ENCODE measurements around the gene PHAF1.

The PHAF1 gene

DNA sequence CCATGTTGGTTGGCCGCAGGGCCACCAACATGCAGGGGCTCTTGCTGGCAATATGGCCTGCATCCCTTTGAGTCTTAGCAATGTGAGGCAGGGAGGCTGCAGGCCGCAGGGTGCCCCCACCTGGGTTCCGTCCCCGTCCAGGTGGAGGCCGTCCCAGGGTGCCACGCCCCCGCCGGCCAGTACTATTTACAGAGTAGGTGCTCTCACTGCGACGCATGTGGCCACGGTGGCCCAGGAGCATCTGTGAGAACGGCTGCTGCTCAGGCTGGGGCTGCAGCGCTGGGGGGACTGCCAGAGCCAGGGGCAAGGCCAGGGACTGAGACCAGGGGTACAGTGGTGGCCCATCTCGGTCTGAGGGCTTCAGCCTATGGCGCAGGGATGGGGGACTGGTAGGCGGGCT lies 70.4 kb downstream of the PHAF1 start:
- DNase-seq, result no peak

GRCh38 chr16:67181346-67181745 lies 71.6 kb downstream of the PHAF1 start:
- peak in 4 of 14 donors; percentile 19 to 66 (median 38) for DNase-seq

DNA sequence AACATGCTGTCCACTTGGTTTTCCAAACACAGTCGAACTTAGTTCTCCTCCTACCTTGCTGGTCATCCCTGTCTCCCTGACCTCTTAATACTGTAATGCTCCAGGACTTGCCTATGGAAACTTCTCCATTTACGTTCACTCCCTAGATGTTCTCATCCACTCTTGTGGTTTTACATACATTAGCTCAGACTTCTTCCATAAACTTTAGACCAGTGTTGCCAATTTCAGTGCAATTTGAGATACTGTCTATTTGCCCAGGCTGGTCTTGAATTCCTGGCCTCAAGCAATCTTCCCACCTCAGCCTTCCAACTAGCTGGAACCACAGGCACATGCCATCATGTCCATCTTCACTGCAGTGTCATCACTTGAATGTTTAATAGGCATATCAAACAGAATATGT lies 72.5 kb downstream of the PHAF1 start:
- no peak for DNase-seq

GRCh38 chr16:67183284-67183626 lies 73.5 kb downstream of the PHAF1 start:
- no peak for DNase-seq

- DNase-seq, result peak; percentile 77 to 98 (median 95)
These were observed 74.1 kb downstream of the PHAF1 start, which contains the start of gene MATCAP1 for GRCh38 chr16:67183627-67184452. TSS of gene MATCAP1 (minus strand) at chr16:67183963. CDS start at chr16:67180610, 3,353 bp downstream.

DNA sequence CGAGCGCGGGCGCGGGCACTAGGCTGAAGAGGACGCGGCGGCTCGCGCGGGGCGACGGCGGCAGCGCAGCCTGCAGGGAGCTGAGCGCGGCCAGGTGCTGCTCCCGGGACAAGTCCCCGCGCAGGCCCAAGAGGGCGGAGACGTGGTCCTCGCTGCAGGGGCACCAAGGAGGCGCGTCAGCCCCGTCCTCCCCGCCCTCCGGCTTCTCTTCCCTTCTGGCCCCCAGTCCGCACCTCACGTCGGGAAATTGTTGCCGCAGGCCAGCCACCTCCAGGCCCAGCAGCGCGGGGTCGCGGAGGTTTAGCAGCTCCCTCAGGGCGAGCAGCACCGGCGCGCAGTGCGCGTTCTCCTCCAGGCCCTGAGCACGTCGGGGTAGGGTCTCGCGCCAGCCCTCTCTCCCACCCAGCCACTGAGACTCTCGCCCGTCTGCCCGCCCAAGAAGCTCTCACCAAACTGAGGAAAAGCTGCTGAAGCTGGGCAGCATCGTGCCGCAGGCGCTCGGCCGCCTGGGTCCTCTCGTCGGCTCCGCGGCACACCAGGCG lies 74.8 kb downstream of the PHAF1 start:
- no peak for DNase-seq

- peak; percentile 11 to 84 (median 66) for DNase-seq
These were observed 75.4 kb downstream of the PHAF1 start for GRCh38 chr16:67184995-67185650.

GRCh38 chr16:67185651-67186134 lies 76.0 kb downstream of the PHAF1 start:
- no peak for DNase-seq

GRCh38 chr16:67186550-67186950 lies 76.8 kb downstream of the PHAF1 start:
- DNase-seq, result no peak

DNA sequence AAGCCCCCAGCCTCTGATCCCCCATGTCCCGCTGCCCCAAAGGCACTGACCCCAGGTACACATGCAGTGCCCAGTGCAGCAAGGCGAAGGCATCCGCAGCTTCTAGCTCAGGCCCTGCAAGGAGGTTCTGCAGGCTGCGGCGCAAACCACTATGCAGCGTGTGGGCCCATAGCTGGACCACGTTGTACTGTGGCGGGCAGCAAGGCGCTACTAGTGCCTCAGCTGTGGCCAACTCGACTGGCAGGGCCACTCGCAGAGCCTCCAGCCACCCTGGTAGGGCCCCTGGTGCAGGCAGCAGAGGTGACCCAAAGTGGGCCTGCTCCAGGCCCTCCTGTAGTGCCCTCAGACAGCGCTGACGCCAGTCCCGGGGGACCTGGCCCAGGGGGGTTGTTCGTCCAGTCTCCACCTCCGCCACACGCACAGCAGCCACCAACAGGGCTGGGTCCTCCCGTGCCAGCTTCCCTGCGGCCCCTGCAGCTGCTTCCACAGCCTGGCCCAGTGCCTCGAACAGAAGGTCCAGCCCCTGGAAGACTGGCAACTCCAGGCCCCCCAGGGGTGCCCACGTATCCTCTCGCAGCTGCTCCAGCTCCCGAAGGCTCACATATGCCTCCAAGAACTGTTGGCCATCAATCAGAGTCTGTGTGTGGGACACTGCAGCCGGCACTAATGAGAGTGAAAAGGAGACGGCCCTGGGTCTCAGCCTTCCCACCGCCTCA lies 77.6 kb downstream of the PHAF1 start:
- no peak for DNase-seq

DNA sequence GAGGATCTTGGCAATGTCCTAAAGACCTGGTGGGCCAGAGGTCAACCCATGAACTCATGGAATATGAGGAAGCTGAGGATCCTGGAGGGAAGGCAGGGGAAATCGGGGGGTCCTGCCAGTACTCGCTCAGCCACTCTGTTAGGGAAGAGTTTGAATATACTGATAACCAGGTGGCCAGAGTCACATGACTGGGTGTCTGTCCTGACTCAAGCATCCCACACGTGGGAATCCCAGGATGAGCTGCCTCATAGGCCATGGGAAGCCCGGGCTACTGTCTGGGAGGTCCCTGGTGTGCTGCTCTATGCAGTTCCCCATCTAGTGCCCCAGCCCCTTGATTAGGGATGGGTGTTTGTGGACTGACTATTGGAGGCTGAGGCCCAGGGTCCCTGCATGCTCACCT lies 78.6 kb downstream of the PHAF1 start:
- no peak for DNase-seq

GRCh38 chr16:67188798-67189197 lies 79.1 kb downstream of the PHAF1 start:
- no peak for DNase-seq

GRCh38 chr16:67190041-67190440 lies 80.3 kb downstream of the PHAF1 start, which contains the start of gene EXOC3L1:
TSS of gene EXOC3L1 (minus strand) at chr16:67190136. CDS start at chr16:67189676, 460 bp downstream.
- no peak for DNase-seq

- DNase-seq, result no peak
These were observed 81.0 kb downstream of the PHAF1 start for GRCh38 chr16:67190448-67191399.

DNA sequence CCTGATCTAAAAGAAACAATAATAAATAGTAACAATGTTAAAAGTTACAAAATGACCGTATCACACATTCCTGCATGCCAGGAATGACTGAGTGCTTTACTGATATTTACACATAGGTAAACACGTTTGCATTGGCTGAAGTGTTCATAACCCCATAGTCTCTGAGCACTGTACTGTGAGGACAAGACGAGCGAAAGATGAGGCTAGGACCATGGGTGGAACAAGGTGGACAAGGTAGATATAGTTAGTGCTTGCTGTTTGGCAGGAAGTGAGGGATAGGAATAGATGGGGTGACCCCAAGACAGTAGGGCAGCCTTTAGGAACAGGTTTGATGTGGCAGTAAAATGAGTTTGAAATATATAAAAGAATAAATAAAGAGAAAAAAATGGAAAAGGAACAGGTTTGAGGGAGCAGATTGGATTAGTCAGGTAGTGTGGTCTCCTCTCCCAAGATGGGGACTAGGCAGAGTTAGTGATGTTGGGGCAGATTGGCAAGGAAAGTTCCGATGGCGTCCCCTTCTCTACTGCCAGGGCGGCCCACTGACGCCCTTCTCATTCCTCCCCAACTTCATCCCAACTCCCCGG lies 81.8 kb downstream of the PHAF1 start:
- DNase-seq, result no peak

- peak; percentile 40 to 93 (median 88) for DNase-seq
These were observed 82.4 kb downstream of the PHAF1 start, which contains the start of gene E2F4 for GRCh38 chr16:67191995-67192681. TSS of gene E2F4 (plus strand) at chr16:67192155. CDS start at chr16:67192228, 73 bp downstream.

GRCh38 chr16:67192781-67193361 lies 83.1 kb downstream of the PHAF1 start:
- no peak for DNase-seq

DNA sequence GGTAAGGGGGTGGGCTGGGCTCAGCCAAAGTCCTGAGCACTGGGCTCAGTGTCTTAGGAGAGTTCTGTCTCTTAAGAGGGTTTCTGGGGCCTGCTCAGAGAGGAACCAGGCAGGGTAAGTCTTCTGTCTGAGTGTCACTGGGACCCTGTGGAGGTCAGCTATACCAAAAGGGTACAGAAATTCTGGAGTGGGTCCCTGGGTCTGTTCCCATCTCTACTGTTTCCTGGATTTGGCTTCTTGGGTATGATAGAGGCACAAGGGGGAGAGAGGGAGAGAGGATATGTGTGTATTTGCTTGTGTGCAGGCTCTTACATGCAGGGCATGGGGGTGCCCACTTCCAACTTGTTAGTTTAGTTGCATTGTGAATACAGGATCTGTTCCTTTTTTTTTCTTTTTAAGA lies 83.8 kb downstream of the PHAF1 start:
- DNase-seq, result no peak

GRCh38 chr16:67194260-67194659 lies 84.5 kb downstream of the PHAF1 start:
- no peak for DNase-seq

DNA sequence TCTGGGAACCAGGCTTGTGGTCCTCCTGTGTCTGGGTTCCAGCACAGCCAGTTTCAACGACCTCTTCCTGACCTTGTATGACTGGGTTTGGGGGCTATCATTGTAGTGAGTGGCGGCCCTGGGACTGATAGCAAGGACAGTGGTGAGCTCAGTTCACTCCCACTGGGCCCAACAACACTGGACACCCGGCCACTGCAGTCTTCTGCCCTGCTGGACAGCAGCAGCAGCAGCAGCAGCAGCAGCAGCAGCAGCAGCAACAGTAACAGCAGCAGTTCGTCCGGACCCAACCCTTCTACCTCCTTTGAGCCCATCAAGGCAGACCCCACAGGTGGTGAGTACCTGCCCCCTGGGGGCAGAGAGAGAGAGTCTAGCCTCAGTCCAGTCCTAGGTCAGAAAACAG lies 85.9 kb downstream of the PHAF1 start:
- DNase-seq, result no peak

All from C1 segment of cervical spinal cord (tissue), 14 donors.